SIG-M5 treated with dmso at 0.1 percent for 504 hours (cell line): ENCODE results near the gene PRSS16.

Experiments
- DNase-seq: peaks from one replicate; lab custom pipeline; 2025; ENCODE audit not compliant: unreplicated experiment; lab: John Stamatoyannopoulos, UW

The PRSS16 gene

GRCh38 chr6:27281105-27281539 lies 33.6 kb downstream of the PRSS16 start:
- DNase-seq, result no peak

- DNase-seq, result no peak
Observed at GRCh38 chr6:27281569-27281968, 34.1 kb downstream of the PRSS16 start.

- DNase-seq, result no peak
Observed at GRCh38 chr6:27283279-27283678, 35.8 kb downstream of the PRSS16 start.

- DNase-seq, result no peak
Observed at GRCh38 chr6:27286141-27286540, 38.6 kb downstream of the PRSS16 start.

GRCh38 chr6:27287751-27288135 lies 40.2 kb downstream of the PRSS16 start:
- no peak for DNase-seq

- DNase-seq, result no peak
Observed at GRCh38 chr6:27288136-27289044, 40.9 kb downstream of the PRSS16 start.

GRCh38 chr6:27290065-27290849 lies 42.8 kb downstream of the PRSS16 start:
- DNase-seq, result no peak

GRCh38 chr6:27290850-27291208 lies 43.3 kb downstream of the PRSS16 start:
- DNase-seq, result no peak

- DNase-seq, result no peak
Observed at GRCh38 chr6:27293436-27294098, 46.1 kb downstream of the PRSS16 start.

- DNase-seq, result no peak
Observed at GRCh38 chr6:27294409-27294808, 46.9 kb downstream of the PRSS16 start.

GRCh38 chr6:27295301-27296079 lies 48.0 kb downstream of the PRSS16 start:
- no peak for DNase-seq

GRCh38 chr6:27296106-27296783 lies 48.7 kb downstream of the PRSS16 start:
- no peak for DNase-seq

GRCh38 chr6:27297484-27297856 lies 50.0 kb downstream of the PRSS16 start:
- no peak for DNase-seq

GRCh38 chr6:27297857-27298730 lies 50.6 kb downstream of the PRSS16 start:
- DNase-seq, result no peak

- DNase-seq, result no peak
Observed at GRCh38 chr6:27303613-27304272, 56.2 kb downstream of the PRSS16 start.
